ENCODE data around the gene KCNK15. TPM values are rescaled to one million over a fixed set of nuclear protein-coding genes. Genes with fewer than 3 reads are reported as not detected.

Gene KCNK15
- total and polyA plus RNA-seq, 8 donors, result 0.09 to 3.1 (median 1.8) TPM; not detected in 5

- Histone ChIP-seq H3K4me3 (no peak overlapping the region), H3K9me3 (no peaks in the 10 kb centered on the region), H3K27me3 (peaks cover 0 to 4% of the 10 kb centered on the region in 2 donors), H3K36me3 (no peaks in the 10 kb centered on the region), H3K27ac (peak overlapping the region; percentile 45 to 69), H3K4me1 (peaks cover 5 to 6% of the 10 kb centered on the region in 2 donors)
- no peak for TF ChIP-seq CTCF (IDR thresholded peaks at IDR 0.05)
- peak; percentile 88 for ATAC-seq
- peak in 3 of 4 donors; percentile 58 to 78 (median 72) for DNase-seq
- intact Hi-C loops (cut with DNase I), result no loop called here
Measured at GRCh38 chr20:44720997-44721784, 24.5 kb upstream of the KCNK15 start.

- TF ChIP-seq CTCF (IDR thresholded peaks at IDR 0.05), result no peak
- ATAC-seq (no peak), DNase-seq (no peak)
- no peaks in the 10 kb centered on the region for H3K9me3 ChIP-seq
- peaks cover 5 to 6% of the 10 kb centered on the region in 2 donors for H3K4me1 ChIP-seq
- intact Hi-C loops (cut with DNase I), result no loop called here
- H3K36me3 ChIP-seq, result no peaks in the 10 kb centered on the region
- peaks cover 0 to 4% of the 10 kb centered on the region in 2 donors for H3K27me3 ChIP-seq
- no peak overlapping the region for H3K4me3 ChIP-seq
- peak overlapping the region in 1 of 2 donors; percentile 69 for H3K27ac ChIP-seq
Measured at GRCh38 chr20:44721785-44722054, 23.9 kb upstream of the KCNK15 start.

- Histone ChIP-seq H3K36me3 (no peaks in the 10 kb centered on the region), H3K27me3 (peaks cover 0 to 4% of the 10 kb centered on the region in 2 donors), H3K9me3 (no peaks in the 10 kb centered on the region), H3K27ac (no peak overlapping the region), H3K4me3 (no peak overlapping the region), H3K4me1 (peaks cover 5 to 6% of the 10 kb centered on the region in 2 donors)
- ATAC-seq (no peak), DNase-seq (no peak)
- intact Hi-C loops (cut with DNase I), result no loop called here
- TF ChIP-seq CTCF (IDR thresholded peaks at IDR 0.05), result no peak
Measured at GRCh38 chr20:44722990-44723389, 22.7 kb upstream of the KCNK15 start.

GRCh38 chr20:44723391-44723790, 22.3 kb upstream of the KCNK15 start:
- Histone ChIP-seq H3K9me3 (no peaks in the 10 kb centered on the region), H3K4me1 (peaks cover 5 to 6% of the 10 kb centered on the region in 2 donors), H3K27ac (no peak overlapping the region), H3K36me3 (no peaks in the 10 kb centered on the region), H3K4me3 (no peak overlapping the region), H3K27me3 (peaks cover 0 to 4% of the 10 kb centered on the region in 2 donors)
- no peak for TF ChIP-seq CTCF (IDR thresholded peaks at IDR 0.05)
- intact Hi-C loops (cut with DNase I), result no loop called here
- ATAC-seq (no peak), DNase-seq (no peak)

- Histone ChIP-seq H3K27me3 (peaks cover 0 to 4% of the 10 kb centered on the region in 2 donors), H3K4me3 (no peak overlapping the region), H3K9me3 (no peaks in the 10 kb centered on the region), H3K27ac (no peak overlapping the region), H3K4me1 (peaks cover 6 to 10% of the 10 kb centered on the region in 2 donors), H3K36me3 (no peaks in the 10 kb centered on the region)
- no peak for ATAC-seq
- no peak for TF ChIP-seq CTCF (IDR thresholded peaks at IDR 0.05)
- intact Hi-C loops (cut with DNase I), result no loop called here
- no peak for DNase-seq
Measured at GRCh38 chr20:44723798-44724362, 21.8 kb upstream of the KCNK15 start.

All from left lung (tissue), 10 donors.